Psoas muscle (tissue), 8 donors: Measurements from ENCODE around the gene JAKMIP3. TPM values are rescaled to one million over a fixed set of nuclear protein-coding genes. Genes with fewer than 3 reads are reported as not detected.

Experiments
- ATAC-seq, 4 donors: fragments of 200-7000 bp; cut with Tn5 transposase; one replicate each; pipeline ENCODE4 v1.9.1; 2020; ENCODE audit warnings: moderate library complexity in 3 of 4, mild to moderate bottlenecking in 2 of 4
- DNase-seq, 2 donors: peaks; one replicate each; pipeline ENCODE4 v3.0.0-alpha.2; 2020
- H3K27ac ChIP-seq: fragments of 200-600 bp; one replicate; pipeline ENCODE4 v1.8.0; 2022
- H3K27me3 ChIP-seq, 3 donors: fragments of 200-600 bp in 1 of 3; one replicate each; pipeline versions ENCODE4 v1.6.1 to v1.8.0; 2013 to 2022; ENCODE audit warnings: low read length in 2 of 3, mild to moderate bottlenecking in 2 of 3, moderate library complexity in 1 of 3; ENCODE audit not compliant: insufficient read depth in 3 of 3
- H3K36me3 ChIP-seq, 2 donors: fragments of 200-600 bp in 1 of 2; one replicate each; pipeline versions ENCODE4 v1.6.1 to v1.8.0; 2013 to 2022; ENCODE audit warnings: low read depth in 1 of 2, mild to moderate bottlenecking in 1 of 2, moderate library complexity in 1 of 2; ENCODE audit not compliant: insufficient read depth in 1 of 2
- H3K4me1 ChIP-seq: fragments of 200-600 bp; one replicate; pipeline ENCODE4 v1.8.0; 2022
- H3K4me3 ChIP-seq: fragments of 200-600 bp; one replicate; pipeline ENCODE4 v1.8.0; 2022; ENCODE audit warnings: mild to moderate bottlenecking
- H3K9me3 ChIP-seq: fragments of 200-600 bp; one replicate; pipeline ENCODE4 v1.8.0; 2022
- WGBS, 3 donors: extraction: QIAGEN DNeasy Blood & Tissue Kit; methylation state at CpG; one replicate each; pipeline versions ENCODE4 v1.1.6 to v1.1.7; 2013; 5-methylcytosine and 5-hydroxymethylcytosine counted together
- intact Hi-C, 2 donors: fragments of 100-400 bp; cut with DNase I; formaldehyde crosslinking; loops; one replicate each; pipeline versions ENCODE4 v1.11.0 to v1.14.2; 2022
- polyA plus RNA-seq, 3 donors: library from polyadenylated mRNA; stranded (reverse); fragments of 200-250 nt; gene quantifications; one replicate each; pipeline ENCODE4 v1.2.3, GENCODE V29; 2013
- total RNA-seq, 4 donors: library from RNA; stranded (reverse); fragmentation: NEBNext Ultra II Directional in 2 of 4; extraction: Animal tissue kit (Norgen Biotek cat#: 25700) in 2 of 4; gene quantifications; one replicate each; pipeline versions ENCODE4 v1.2.1 to v1.2.4, GENCODE V29; 2021 to 2023
- TF ChIP-seq, protein P1 (sequence below): fragments of 200-600 bp; IDR thresholded peaks from one replicate; pipeline ENCODE4 v1.8.0; 2022; ENCODE audit warnings: antibody characterized with exemption
- donor health status: healthy with polysubstance abuse.
- donor health status: DM: no; HTN: no; CAD: no; lungs with moderate emphysema.
- donor health status: Bipolar disorder and iron deficiency.
- donor health status: healthy.
- donor health status: DM: yes; HTN: yes; CAD: no.
- donor health status: DM: no; HTN: no; CAD: no.
- donor health status: DM: no; HTN: no; CAD: no.
- donor health status: DM: yes; HTN: yes; CAD: no.

JAKMIP3 gene
- total and polyA plus RNA-seq, 7 donors = 0.12 to 1.7 (median 0.52) TPM

- no peak overlapping the region for H3K27ac ChIP-seq
- no peak overlapping the region for H3K4me3 ChIP-seq
- ATAC-seq (no peak), DNase-seq (no peak)
- H3K36me3 ChIP-seq = no peaks in the 10 kb centered on the region
- no peaks in the 10 kb centered on the region for H3K4me1 ChIP-seq
- H3K27me3 ChIP-seq = peaks cover 0 to 19% (median 5%) of the 10 kb centered on the region in 3 donors
- intact Hi-C loops = no loop called here
- WGBS, 3 donors = 58 to 63% (median 61%) methylated on average over 18 of the region's 18 CpGs
- TF ChIP-seq, protein P1, sequence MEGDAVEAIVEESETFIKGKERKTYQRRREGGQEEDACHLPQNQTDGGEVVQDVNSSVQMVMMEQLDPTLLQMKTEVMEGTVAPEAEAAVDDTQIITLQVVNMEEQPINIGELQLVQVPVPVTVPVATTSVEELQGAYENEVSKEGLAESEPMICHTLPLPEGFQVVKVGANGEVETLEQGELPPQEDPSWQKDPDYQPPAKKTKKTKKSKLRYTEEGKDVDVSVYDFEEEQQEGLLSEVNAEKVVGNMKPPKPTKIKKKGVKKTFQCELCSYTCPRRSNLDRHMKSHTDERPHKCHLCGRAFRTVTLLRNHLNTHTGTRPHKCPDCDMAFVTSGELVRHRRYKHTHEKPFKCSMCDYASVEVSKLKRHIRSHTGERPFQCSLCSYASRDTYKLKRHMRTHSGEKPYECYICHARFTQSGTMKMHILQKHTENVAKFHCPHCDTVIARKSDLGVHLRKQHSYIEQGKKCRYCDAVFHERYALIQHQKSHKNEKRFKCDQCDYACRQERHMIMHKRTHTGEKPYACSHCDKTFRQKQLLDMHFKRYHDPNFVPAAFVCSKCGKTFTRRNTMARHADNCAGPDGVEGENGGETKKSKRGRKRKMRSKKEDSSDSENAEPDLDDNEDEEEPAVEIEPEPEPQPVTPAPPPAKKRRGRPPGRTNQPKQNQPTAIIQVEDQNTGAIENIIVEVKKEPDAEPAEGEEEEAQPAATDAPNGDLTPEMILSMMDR = no peak
- H3K9me3 ChIP-seq = no peaks in the 10 kb centered on the region
Measured at GRCh38 chr10:132044803-132045202, 20.9 kb upstream of the JAKMIP3 start.

GRCh38 chr10:132045324-132045723 lies 20.4 kb upstream of the JAKMIP3 start:
- 62 to 75% (median 69%) methylated on average over 9 of the region's 9 CpGs for WGBS, 3 donors
- Histone ChIP-seq H3K9me3 (no peaks in the 10 kb centered on the region), H3K4me1 (no peaks in the 10 kb centered on the region), H3K4me3 (no peak overlapping the region), H3K27ac (no peak overlapping the region), H3K36me3 (no peaks in the 10 kb centered on the region), H3K27me3 (peaks cover 0 to 19% (median 5%) of the 10 kb centered on the region in 3 donors)
- no peak for DNase-seq
- intact Hi-C loops = no loop called here
- ATAC-seq = no peak
- TF ChIP-seq, protein P1 = no peak

GRCh38 chr10:132047575-132048293 lies 18.0 kb upstream of the JAKMIP3 start:
- peaks cover 13% of the 10 kb centered on the region for H3K9me3 ChIP-seq
- H3K27me3 ChIP-seq = peaks cover 0 to 19% (median 5%) of the 10 kb centered on the region in 3 donors
- TF ChIP-seq, protein P1 = no peak
- no peaks in the 10 kb centered on the region for H3K36me3 ChIP-seq
- H3K4me3 ChIP-seq = no peak overlapping the region
- no peaks in the 10 kb centered on the region for H3K4me1 ChIP-seq
- intact Hi-C loops = no loop called here
- DNase-seq (peak in 1 of 2 donors; percentile 36), ATAC-seq (no peak)
- no peak overlapping the region for H3K27ac ChIP-seq
- 77 to 84% (median 83%) methylated on average over 39 to 42 of the region's 42 CpGs for WGBS, 3 donors

DNA sequence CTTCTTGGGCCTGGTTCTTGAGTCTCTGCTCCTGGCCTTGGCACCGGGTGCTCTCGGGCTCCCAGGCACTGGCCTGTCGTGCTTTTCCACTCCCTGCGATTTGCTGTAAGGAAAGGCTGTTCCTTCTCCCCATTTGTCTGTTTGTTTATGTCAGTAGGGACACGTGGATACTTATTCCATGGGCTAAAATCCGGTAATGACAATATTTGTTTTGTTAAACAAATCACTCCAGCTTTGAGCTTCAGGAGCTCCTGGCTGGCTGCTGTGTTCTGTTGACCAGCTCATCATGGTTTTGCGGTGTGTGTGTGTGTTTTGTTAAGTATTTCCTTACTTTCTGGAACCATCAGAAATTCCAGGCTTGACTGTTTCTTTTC lies 17.5 kb upstream of the JAKMIP3 start:
- TF ChIP-seq, protein P1 = no peak
- Histone ChIP-seq H3K4me3 (no peak overlapping the region), H3K27ac (no peak overlapping the region), H3K36me3 (no peaks in the 10 kb centered on the region), H3K4me1 (no peaks in the 10 kb centered on the region), H3K27me3 (peaks cover 0 to 16% (median 8%) of the 10 kb centered on the region in 3 donors), H3K9me3 (peaks cover 17% of the 10 kb centered on the region)
- no peak for DNase-seq
- intact Hi-C loops = no loop called here
- WGBS, 3 donors = 71 to 73% (median 71%) methylated on average over 7 of the region's 7 CpGs
- ATAC-seq = no peak

DNA sequence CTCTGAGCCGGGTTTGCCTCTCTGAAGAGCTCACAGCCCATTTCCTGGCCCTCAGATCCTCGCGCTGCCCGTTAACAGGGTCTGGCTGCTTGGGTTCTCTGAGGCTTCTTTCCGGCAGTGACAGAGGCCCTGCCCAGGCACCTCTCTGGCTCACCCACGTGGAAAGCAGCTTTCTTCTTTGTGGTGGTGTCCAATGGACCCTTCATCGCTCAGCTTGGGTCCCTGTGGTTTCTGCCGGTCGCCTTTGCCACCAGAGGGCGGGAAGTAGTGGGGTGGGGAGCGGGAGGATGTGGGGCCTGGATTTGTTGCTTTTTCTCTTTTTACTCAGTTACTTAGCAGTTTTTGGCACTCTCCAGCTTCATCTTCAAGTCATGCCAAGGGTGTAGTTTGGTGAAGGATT lies 15.6 kb upstream of the JAKMIP3 start:
- TF ChIP-seq, protein P1 = no peak
- Histone ChIP-seq H3K4me1 (no peaks in the 10 kb centered on the region), H3K4me3 (no peak overlapping the region), H3K27ac (no peak overlapping the region), H3K27me3 (peaks cover 0 to 3% (median 0%) of the 10 kb centered on the region in 3 donors), H3K9me3 (peaks cover 17% of the 10 kb centered on the region), H3K36me3 (no peaks in the 10 kb centered on the region)
- DNase-seq (no peak), ATAC-seq (no peak)
- intact Hi-C loops = no loop called here
- WGBS, 3 donors = 70 to 76% (median 75%) methylated on average over 11 of the region's 11 CpGs
